Epithelial cell of prostate (primary cell): ENCODE measurements around the gene PPIL6.

ENCODE experiments used
- DNase-seq: peaks from one replicate; pipeline ENCODE4 v3.0.0-alpha.2; 2011; ENCODE audit warnings: low read depth, low spot score
- H3K27ac ChIP-seq: fragments of 450-650 bp; 2 replicates; pipeline ENCODE4 v1.5.1; 2017; ENCODE audit warnings: mild to moderate bottlenecking

The PPIL6 gene

GRCh38 chr6:109451376-109451775 is 10.9 kb upstream of the PPIL6 start:
- DNase-seq = no peak

GRCh38 chr6:109450801-109451200 is 10.4 kb upstream of the PPIL6 start:
- DNase-seq = no peak
- H3K27ac ChIP-seq = no peak overlapping the region

More at GRCh38 chr6:109451376-109451775, 10.9 kb upstream of the PPIL6 start:
- H3K27ac ChIP-seq = no peak overlapping the region

GRCh38 chr6:109449795-109450673 is 9.6 kb upstream of the PPIL6 start:
- no peak overlapping the region for H3K27ac ChIP-seq
- no peak for DNase-seq

GRCh38 chr6:109449064-109449794 is 8.8 kb upstream of the PPIL6 start:
- DNase-seq = no peak
- no peak overlapping the region for H3K27ac ChIP-seq

GRCh38 chr6:109448615-109449014 is 8.2 kb upstream of the PPIL6 start:
- no peak overlapping the region for H3K27ac ChIP-seq
- DNase-seq = no peak

- DNase-seq = no peak
- no peak overlapping the region for H3K27ac ChIP-seq
These were observed 7.6 kb upstream of the PPIL6 start for GRCh38 chr6:109447878-109448555.

- no peak for DNase-seq
- H3K27ac ChIP-seq = no peak overlapping the region
These were observed 6.7 kb upstream of the PPIL6 start for GRCh38 chr6:109447087-109447486.

GRCh38 chr6:109446541-109446940 is 6.1 kb upstream of the PPIL6 start:
- no peak for DNase-seq
- no peak overlapping the region for H3K27ac ChIP-seq

- no peak overlapping the region for H3K27ac ChIP-seq
- no peak for DNase-seq
These were observed 5.6 kb upstream of the PPIL6 start for GRCh38 chr6:109446072-109446471.

- H3K27ac ChIP-seq = no peak overlapping the region
- DNase-seq = no peak
These were observed 5.0 kb upstream of the PPIL6 start for GRCh38 chr6:109445382-109445781.

GRCh38 chr6:109443425-109443950 is 3.1 kb upstream of the PPIL6 start:
- no peak for DNase-seq
- no peak overlapping the region for H3K27ac ChIP-seq

- H3K27ac ChIP-seq = no peak overlapping the region
- DNase-seq = no peak
These were observed 2.0 kb upstream of the PPIL6 start for GRCh38 chr6:109442393-109442924.

- no peak for DNase-seq
- peak overlapping the region; percentile 51 for H3K27ac ChIP-seq
These were observed 815 bp upstream of the PPIL6 start for GRCh38 chr6:109441069-109441816.

GRCh38 chr6:109436041-109436440 is 4.4 kb downstream of the PPIL6 start:
- no peak for DNase-seq
- H3K27ac ChIP-seq = no peak overlapping the region

GRCh38 chr6:109434456-109434855 is 6.0 kb downstream of the PPIL6 start:
- DNase-seq = no peak
- H3K27ac ChIP-seq = no peak overlapping the region

GRCh38 chr6:109429496-109429895 is 10.9 kb downstream of the PPIL6 start:
- no peak overlapping the region for H3K27ac ChIP-seq
- no peak for DNase-seq

- no peak for DNase-seq
- H3K27ac ChIP-seq = no peak overlapping the region
These were observed 11.4 kb downstream of the PPIL6 start for GRCh38 chr6:109428889-109429477.

GRCh38 chr6:109424946-109425345 is 15.5 kb downstream of the PPIL6 start:
- peak overlapping the region; percentile 25 for H3K27ac ChIP-seq
- DNase-seq = no peak

GRCh38 chr6:109421184-109421583 is 19.2 kb downstream of the PPIL6 start:
- no peak for DNase-seq
- H3K27ac ChIP-seq = peak overlapping the region; percentile 44
